KMS-11 (cell line): ENCODE data around the gene EML4.

Experiments used
- H2AFZ ChIP-seq: fragments of 200-600 bp; sonication (generic); 2 replicates; pipeline ENCODE4 v1.6.1; 2016; ENCODE audit warnings: antibody characterized with exemption, mixed run types, low read depth
- H3K27ac ChIP-seq: fragments of 200-600 bp; sonication (generic); 2 replicates; pipeline ENCODE4 v1.6.1; 2016; ENCODE audit warnings: mild to moderate bottlenecking, mixed run types
- H3K27me3 ChIP-seq: fragments of 200-600 bp; sonication (generic); 2 replicates; pipeline ENCODE4 v1.6.1; 2017; ENCODE audit warnings: mild to moderate bottlenecking, low read depth, mixed run types, moderate library complexity; ENCODE audit not compliant: insufficient read depth
- H3K36me3 ChIP-seq: fragments of 200-600 bp; sonication (generic); 2 replicates; pipeline ENCODE4 v1.6.1; 2017; ENCODE audit warnings: mild to moderate bottlenecking, mixed run types; ENCODE audit not compliant: insufficient read depth
- H3K4me1 ChIP-seq: fragments of 200-600 bp; sonication (generic); 2 replicates; pipeline ENCODE4 v1.6.1; 2016; ENCODE audit warnings: mild to moderate bottlenecking, low read depth, mixed run types; ENCODE audit not compliant: poor library complexity, severe bottlenecking
- H3K4me2 ChIP-seq: fragments of 200-600 bp; sonication (generic); 2 replicates; pipeline ENCODE4 v1.7.0; 2016; ENCODE audit warnings: mild to moderate bottlenecking, mixed run types
- H3K4me3 ChIP-seq: fragments of 200-600 bp; sonication (generic); IDR thresholded peaks from 2 replicates; pipeline ENCODE4 v1.6.1; 2017; ENCODE audit warnings: low read depth, low read length, mixed read lengths; ENCODE audit not compliant: insufficient read depth
- H3K79me2 ChIP-seq: fragments of 200-600 bp; sonication (generic); 2 replicates; pipeline ENCODE4 v1.6.1; 2016; ENCODE audit warnings: low read depth, mixed run types; ENCODE audit not compliant: insufficient read depth
- H3K9ac ChIP-seq: fragments of 200-600 bp; sonication (generic); 2 replicates; pipeline ENCODE4 v1.6.1; 2016; ENCODE audit warnings: mild to moderate bottlenecking, mixed run types
- H4K20me1 ChIP-seq: fragments of 200-600 bp; sonication (generic); 2 replicates; pipeline ENCODE4 v1.6.1; 2016; ENCODE audit warnings: mild to moderate bottlenecking, mixed run types; ENCODE audit not compliant: insufficient read depth
- CTCF ChIP-seq: fragments of 200-600 bp; sonication (generic); conservative IDR thresholded peaks from 2 replicates; pipeline ENCODE4 v1.6.1; 2017; ENCODE audit warnings: low read depth, mild to moderate bottlenecking, antibody characterized with exemption, low read length, moderate library complexity, mixed read lengths

Gene EML4

GRCh38 chr2:42176992-42177738, 8.0 kb downstream of the EML4 start:
- no peak overlapping the region for H2AFZ ChIP-seq
- H3K27ac ChIP-seq = no peak overlapping the region
- no peak overlapping the region for H3K4me2 ChIP-seq
- H3K27me3 ChIP-seq = no peaks in the 10 kb centered on the region
- no peaks in the 10 kb centered on the region for H3K36me3 ChIP-seq
- H4K20me1 ChIP-seq = peaks cover 15% of the 10 kb centered on the region; the same call in 1 of the 2 replicates
- no peak overlapping the region for H3K9ac ChIP-seq
- TF ChIP-seq CTCF = no peak
- H3K4me1 ChIP-seq = peaks cover 86% of the 10 kb centered on the region
- peaks cover 97% of the 10 kb centered on the region for H3K79me2 ChIP-seq
- H3K4me3 ChIP-seq = no peak overlapping the region

GRCh38 chr2:42178335-42178734, 9.2 kb downstream of the EML4 start:
- H4K20me1 ChIP-seq = peaks cover 15% of the 10 kb centered on the region; the same call in 1 of the 2 replicates
- H3K36me3 ChIP-seq = no peaks in the 10 kb centered on the region
- no peak overlapping the region for H3K4me3 ChIP-seq
- no peak overlapping the region for H2AFZ ChIP-seq
- peaks cover 97% of the 10 kb centered on the region for H3K79me2 ChIP-seq
- TF ChIP-seq CTCF = no peak
- no peak overlapping the region for H3K4me2 ChIP-seq
- peaks cover 86% of the 10 kb centered on the region for H3K4me1 ChIP-seq
- no peak overlapping the region for H3K27ac ChIP-seq
- no peaks in the 10 kb centered on the region for H3K27me3 ChIP-seq
- H3K9ac ChIP-seq = no peak overlapping the region

GRCh38 chr2:42180300-42180699, 11.1 kb downstream of the EML4 start:
- Histone ChIP-seq H3K4me2 (no peak overlapping the region), H3K9ac (no peak overlapping the region), H3K4me1 (peaks cover 93% of the 10 kb centered on the region), H3K27me3 (no peaks in the 10 kb centered on the region), H3K4me3 (no peak overlapping the region), H2AFZ (no peak overlapping the region), H3K79me2 (peaks cover 92% of the 10 kb centered on the region), H3K27ac (no peak overlapping the region), H3K36me3 (no peaks in the 10 kb centered on the region), H4K20me1 (peaks cover 19% of the 10 kb centered on the region; the same call in 1 of the 2 replicates)
- no peak for TF ChIP-seq CTCF

GRCh38 chr2:42182654-42183308, 13.6 kb downstream of the EML4 start:
- no peak overlapping the region for H3K27ac ChIP-seq
- H3K27me3 ChIP-seq = no peaks in the 10 kb centered on the region
- peaks cover 90% of the 10 kb centered on the region for H3K79me2 ChIP-seq
- H3K36me3 ChIP-seq = no peaks in the 10 kb centered on the region
- H2AFZ ChIP-seq = no peak overlapping the region
- no peak overlapping the region for H3K4me3 ChIP-seq
- no peak for TF ChIP-seq CTCF
- 0 out of 2 replicates have a peak, but pooled peaks cover 4% of the 10 kb centered on the region for H4K20me1 ChIP-seq
- no peak overlapping the region; the same call in 1 of the 2 replicates for H3K4me2 ChIP-seq
- H3K9ac ChIP-seq = no peak overlapping the region
- peaks cover 74% of the 10 kb centered on the region for H3K4me1 ChIP-seq
